OCI-LY7 (cell line): ENCODE data around the gene KIAA1671. TPM values are rescaled to one million over a fixed set of nuclear protein-coding genes. Genes with fewer than 3 reads are reported as not detected.

Source experiments
- BruUV-seq: library from RNA; stranded (reverse); fragments of 400-500 nt; replicated peaks from 2 replicates; lab custom pipeline; 2021; lab: Mats Ljungman, UMichigan
- CTCF ChIA-PET: fragments of 300-600 bp; sonication (Branson Sonifier 250); formaldehyde crosslinking; loops from one replicate; lab custom pipeline; 2022; ENCODE audit warnings: antibody characterized with exemption; ENCODE audit not compliant: unreplicated experiment; lab: Charles Lee
- POLR2A ChIA-PET: fragments of 300-600 bp; sonication (Branson Sonifier 250); formaldehyde crosslinking; loops from one replicate; lab custom pipeline; 2022; ENCODE audit warnings: antibody characterized with exemption; lab: Charles Lee
- DNase-seq: peaks from one replicate; pipeline ENCODE4 v3.0.0-alpha.2; 2015; ENCODE audit warnings: low spot score
- H2AFZ ChIP-seq: fragments of 200-600 bp; sonication (generic), shearing (Covaris generic); 2 replicates; pipeline ENCODE4 v1.6.1; 2014; ENCODE audit warnings: mild to moderate bottlenecking, antibody characterized with exemption, low read length, moderate library complexity
- H3K27ac ChIP-seq: fragments of 200-600 bp; sonication (generic); 2 replicates; pipeline ENCODE4 v1.5.1; 2014; ENCODE audit warnings: mixed run types, low read depth, mild to moderate bottlenecking, moderate library complexity, low read length, inconsistent platforms; ENCODE audit not compliant: poor library complexity, severe bottlenecking
- H3K36me3 ChIP-seq: fragments of 200-600 bp; sonication (generic); 2 replicates; pipeline ENCODE4 v1.6.1; 2014; ENCODE audit warnings: mild to moderate bottlenecking, antibody characterized with exemption, low read length, moderate library complexity, mixed read lengths; ENCODE audit not compliant: insufficient read depth
- H3K4me1 ChIP-seq: fragments of 200-600 bp; sonication (generic); 2 replicates; pipeline ENCODE4 v1.5.1; 2014; ENCODE audit warnings: mild to moderate bottlenecking, low read length; ENCODE audit not compliant: insufficient read depth, poor library complexity, severe bottlenecking
- H3K4me2 ChIP-seq: fragments of 200-600 bp; sonication (generic); 2 replicates; pipeline ENCODE4 v1.6.1; 2014; ENCODE audit warnings: mild to moderate bottlenecking, low read length
- H3K4me3 ChIP-seq: fragments of 200-600 bp; sonication (generic); 2 replicates; pipeline ENCODE4 v1.5.1; 2014; ENCODE audit warnings: mild to moderate bottlenecking, low read depth, low read length; ENCODE audit not compliant: poor library complexity, severe bottlenecking
- H3K79me2 ChIP-seq: fragments of 200-600 bp; sonication (generic); 2 replicates; pipeline ENCODE4 v1.6.1; 2016; ENCODE audit warnings: low read depth, mild to moderate bottlenecking, low read length, moderate library complexity, mixed read lengths; ENCODE audit not compliant: insufficient read depth
- H3K9me2 ChIP-seq: fragments of 200-600 bp; sonication (generic); 2 replicates; pipeline ENCODE4 v1.6.1; 2016; ENCODE audit warnings: mild to moderate bottlenecking, low read length, mixed read lengths; ENCODE audit not compliant: insufficient read depth
- H3K9me3 ChIP-seq: fragments of 200-600 bp; sonication (generic); 2 replicates; pipeline ENCODE4 v1.6.1; 2014; ENCODE audit warnings: mild to moderate bottlenecking, mixed run types, low read length, mixed read lengths
- H4K20me1 ChIP-seq: fragments of 200-600 bp; sonication (generic); 2 replicates; pipeline ENCODE4 v1.6.1; 2014; ENCODE audit warnings: mild to moderate bottlenecking, antibody characterized with exemption, low read length, moderate library complexity, mixed read lengths; ENCODE audit not compliant: insufficient read depth
- EZH2phosphoT487 ChIP-seq: fragments of 200-600 bp; sonication (generic); IDR thresholded peaks from 2 replicates; pipeline ENCODE4 v1.6.1; 2018; ENCODE audit warnings: low read depth, borderline replicate concordance, mild to moderate bottlenecking, mixed run types, antibody characterized with exemption, low read length, moderate library complexity, mixed read lengths
- intact Hi-C: fragments of 100-400 bp; cut with micrococcal nuclease; formaldehyde crosslinking; loops from one replicate; pipeline ENCODE4 v1.10.0; 2022; ENCODE audit not compliant: unreplicated experiment
- total RNA-seq, 2 experiments: library from RNA; depleted of rRNA in 1 of 2; stranded (reverse); fragments of >200 nt in 1 of 2; shearing (Covaris generic) in 1 of 2; gene quantifications; 2 replicates each; pipeline ENCODE4 v1.2.3, GENCODE V29; 2014 to 2022
- TF ChIP-seq, protein P1 (sequence below): fragments of 200-600 bp; sonication (generic); conservative IDR thresholded peaks from 2 replicates; pipeline ENCODE4 v1.5.1; 2014; ENCODE audit warnings: mild to moderate bottlenecking, antibody characterized with exemption, low read length, moderate library complexity, mixed read lengths

The KIAA1671 gene
- total RNA-seq, 2 experiments from 2014 or later = not detected

DNA sequence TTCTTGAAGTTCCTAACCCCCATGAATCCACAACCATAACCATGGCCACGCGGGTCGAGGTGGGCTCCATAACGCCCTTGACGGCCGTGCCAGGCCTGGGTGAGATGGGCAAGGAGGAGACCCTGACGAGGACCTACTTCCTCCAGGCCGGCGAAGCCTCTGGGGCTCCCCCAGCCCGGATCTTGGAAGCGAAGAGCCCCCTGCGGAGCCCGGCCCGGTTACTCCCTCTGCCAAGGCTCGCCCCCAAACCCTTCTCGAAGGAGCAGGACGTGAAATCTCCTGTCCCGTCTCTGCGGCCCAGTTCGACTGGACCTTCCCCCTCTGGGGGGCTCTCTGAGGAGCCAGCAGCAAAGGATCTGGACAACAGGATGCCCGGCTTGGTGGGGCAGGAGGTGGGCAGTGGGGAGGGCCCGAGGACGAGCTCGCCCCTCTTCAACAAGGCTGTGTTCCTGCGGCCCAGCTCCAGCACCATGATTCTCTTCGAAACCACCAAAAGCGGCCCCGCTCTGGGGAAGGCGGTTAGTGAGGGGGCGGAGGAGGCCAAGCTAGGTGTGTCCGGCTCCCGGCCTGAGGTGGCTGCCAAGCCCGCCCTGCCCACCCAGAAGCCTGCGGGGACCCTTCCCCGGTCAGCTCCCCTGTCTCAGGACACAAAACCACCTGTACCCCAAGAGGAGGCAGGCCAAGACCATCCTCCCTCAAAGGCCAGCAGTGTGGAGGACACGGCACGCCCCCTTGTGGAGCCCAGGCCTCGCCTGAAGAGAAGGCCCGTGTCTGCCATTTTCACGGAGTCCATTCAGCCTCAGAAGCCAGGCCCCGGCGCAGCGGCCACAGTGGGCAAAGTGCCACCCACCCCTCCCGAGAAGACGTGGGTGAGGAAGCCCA is 75.7 kb downstream of the KIAA1671 start:
- Histone ChIP-seq H2AFZ (no peak overlapping the region), H3K4me3 (no peak overlapping the region), H4K20me1 (no peaks in the 10 kb centered on the region), H3K9me3 (no peaks in the 10 kb centered on the region), H3K4me1 (no peaks in the 10 kb centered on the region), H3K4me2 (no peak overlapping the region), H3K27ac (no peak overlapping the region), H3K36me3 (no peaks in the 10 kb centered on the region), H3K79me2 (no peaks in the 10 kb centered on the region), H3K9me2 (no peaks in the 10 kb centered on the region)
- no TSS peak for BruUV-seq
- DNase-seq = no peak
- intact Hi-C loops = no loop called here
- ChIA-PET CTCF (no interaction called here), POLR2A (no interaction called here)
- TF ChIP-seq EZH2phosphoT487 = no peak
- TF ChIP-seq, protein P1, sequence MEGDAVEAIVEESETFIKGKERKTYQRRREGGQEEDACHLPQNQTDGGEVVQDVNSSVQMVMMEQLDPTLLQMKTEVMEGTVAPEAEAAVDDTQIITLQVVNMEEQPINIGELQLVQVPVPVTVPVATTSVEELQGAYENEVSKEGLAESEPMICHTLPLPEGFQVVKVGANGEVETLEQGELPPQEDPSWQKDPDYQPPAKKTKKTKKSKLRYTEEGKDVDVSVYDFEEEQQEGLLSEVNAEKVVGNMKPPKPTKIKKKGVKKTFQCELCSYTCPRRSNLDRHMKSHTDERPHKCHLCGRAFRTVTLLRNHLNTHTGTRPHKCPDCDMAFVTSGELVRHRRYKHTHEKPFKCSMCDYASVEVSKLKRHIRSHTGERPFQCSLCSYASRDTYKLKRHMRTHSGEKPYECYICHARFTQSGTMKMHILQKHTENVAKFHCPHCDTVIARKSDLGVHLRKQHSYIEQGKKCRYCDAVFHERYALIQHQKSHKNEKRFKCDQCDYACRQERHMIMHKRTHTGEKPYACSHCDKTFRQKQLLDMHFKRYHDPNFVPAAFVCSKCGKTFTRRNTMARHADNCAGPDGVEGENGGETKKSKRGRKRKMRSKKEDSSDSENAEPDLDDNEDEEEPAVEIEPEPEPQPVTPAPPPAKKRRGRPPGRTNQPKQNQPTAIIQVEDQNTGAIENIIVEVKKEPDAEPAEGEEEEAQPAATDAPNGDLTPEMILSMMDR = no peak

- H3K9me3 ChIP-seq = no peaks in the 10 kb centered on the region
- H3K4me1 ChIP-seq = no peaks in the 10 kb centered on the region
- H3K27ac ChIP-seq = no peak overlapping the region
- ChIA-PET CTCF (no interaction called here), POLR2A (no interaction called here)
- no peak for DNase-seq
- H3K4me2 ChIP-seq = no peak overlapping the region
- BruUV-seq = no TSS peak
- intact Hi-C loops = no loop called here
- H3K4me3 ChIP-seq = no peak overlapping the region
- H4K20me1 ChIP-seq = no peaks in the 10 kb centered on the region
- H2AFZ ChIP-seq = no peak overlapping the region
- no peaks in the 10 kb centered on the region for H3K9me2 ChIP-seq
- TF ChIP-seq EZH2phosphoT487 = no peak
- no peaks in the 10 kb centered on the region for H3K79me2 ChIP-seq
- H3K36me3 ChIP-seq = no peaks in the 10 kb centered on the region
Measured at GRCh38 chr22:25028841-25029141, 76.3 kb downstream of the KIAA1671 start.

- H4K20me1 ChIP-seq = no peaks in the 10 kb centered on the region
- intact Hi-C loops = no loop called here
- no TSS peak for BruUV-seq
- H3K9me2 ChIP-seq = no peaks in the 10 kb centered on the region
- no peaks in the 10 kb centered on the region for H3K36me3 ChIP-seq
- H3K27ac ChIP-seq = no peak overlapping the region
- H3K4me1 ChIP-seq = no peaks in the 10 kb centered on the region
- H3K4me3 ChIP-seq = no peak overlapping the region
- DNase-seq = no peak
- POLR2A ChIA-PET = no interaction called here
- no peak overlapping the region for H2AFZ ChIP-seq
- no peaks in the 10 kb centered on the region for H3K9me3 ChIP-seq
- CTCF ChIA-PET = no interaction called here
- TF ChIP-seq, protein P1 = no peak
- TF ChIP-seq EZH2phosphoT487 = no peak
- H3K79me2 ChIP-seq = no peaks in the 10 kb centered on the region
- H3K4me2 ChIP-seq = no peak overlapping the region
Measured at GRCh38 chr22:25029181-25029580, 76.7 kb downstream of the KIAA1671 start.
